ENCODE measurements around the gene PLXNA2.

PLXNA2 gene

DNA sequence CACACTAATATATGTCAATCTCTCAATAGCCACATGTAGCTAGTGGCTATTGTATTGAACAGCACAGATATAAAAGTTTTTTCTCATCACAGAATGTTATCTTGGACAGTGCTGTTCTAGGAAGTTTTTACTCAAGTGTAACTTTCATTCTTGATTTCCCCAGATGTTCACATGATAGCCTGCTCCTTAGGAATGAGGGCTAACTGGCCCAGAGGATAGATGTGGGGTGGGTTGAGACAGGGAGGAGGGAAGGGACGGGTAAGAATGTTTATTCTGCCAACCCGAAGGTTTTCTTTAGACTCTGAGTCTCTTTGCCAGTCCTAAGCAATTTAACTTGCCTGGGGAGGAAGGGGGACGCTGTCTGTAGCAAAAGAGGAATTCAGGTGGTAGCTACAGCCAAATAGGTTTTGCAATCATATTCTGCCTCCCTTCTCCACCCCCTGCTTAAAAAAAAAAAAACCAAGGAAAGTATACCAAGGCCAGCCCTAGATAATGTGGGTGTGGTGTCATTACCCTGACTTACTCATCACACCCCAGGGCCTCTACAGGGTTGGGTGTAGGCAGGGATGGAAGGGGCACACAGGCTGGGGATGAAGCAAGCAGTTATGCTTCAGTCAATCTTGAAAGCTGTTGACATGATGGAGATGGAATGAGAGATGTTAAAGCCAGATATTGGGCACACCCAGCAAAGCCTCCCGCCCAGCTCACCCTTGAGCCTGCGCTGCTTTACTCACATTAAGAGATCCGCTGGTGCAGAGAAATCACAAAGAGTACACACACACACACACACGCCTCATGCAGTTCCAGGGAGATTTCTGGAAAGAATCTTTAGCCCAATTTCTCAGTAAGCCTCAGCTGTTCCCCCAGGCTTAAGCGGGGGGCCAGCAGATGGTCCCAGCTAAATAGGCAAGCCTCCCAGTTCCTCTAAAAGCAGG is 59.9 kb downstream of the PLXNA2 start:
- no peak for DNase-seq (ENCODE audit: low read depth in 2 of 3, low spot score in 1 of 3)

DNA sequence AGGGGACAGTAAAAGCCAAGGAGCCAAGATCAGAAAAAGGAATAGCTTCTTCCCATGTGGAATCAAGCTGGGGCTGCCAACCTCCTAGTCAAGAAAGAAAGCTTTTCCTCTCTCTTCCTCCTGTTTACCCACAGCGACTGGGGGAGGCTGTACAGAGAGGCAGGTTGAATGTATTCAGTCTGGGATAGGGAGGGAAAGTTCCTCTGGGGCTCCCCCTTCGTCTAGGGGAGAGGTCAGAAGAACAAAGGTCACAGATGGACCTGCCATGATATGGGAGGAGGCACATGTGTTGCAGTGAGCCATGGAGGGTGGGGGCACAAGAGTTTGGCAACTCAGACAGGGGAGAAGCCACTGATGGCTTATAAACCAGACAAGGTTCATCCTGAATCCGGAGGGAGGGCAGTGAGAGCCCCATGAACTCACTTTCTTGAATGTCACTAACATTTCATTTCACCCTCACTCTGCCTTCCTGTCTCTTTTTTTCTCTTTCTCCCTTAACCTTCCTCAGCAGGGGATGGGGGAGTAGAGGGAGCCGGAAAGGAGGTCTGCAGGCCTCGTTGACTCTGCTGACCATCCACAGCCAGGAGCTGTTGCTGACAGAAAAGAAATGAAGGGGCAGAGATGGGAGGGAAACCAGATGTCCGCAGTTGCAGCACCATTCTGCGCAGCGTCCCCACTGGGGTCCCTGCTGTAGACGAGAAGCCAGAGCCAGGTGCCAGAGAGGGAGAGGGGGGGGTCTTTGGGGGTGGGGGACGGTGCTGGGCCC is 61.1 kb downstream of the PLXNA2 start:
- no peak for DNase-seq (ENCODE audit: low read depth in 2 of 3, low spot score in 1 of 3)

DNA sequence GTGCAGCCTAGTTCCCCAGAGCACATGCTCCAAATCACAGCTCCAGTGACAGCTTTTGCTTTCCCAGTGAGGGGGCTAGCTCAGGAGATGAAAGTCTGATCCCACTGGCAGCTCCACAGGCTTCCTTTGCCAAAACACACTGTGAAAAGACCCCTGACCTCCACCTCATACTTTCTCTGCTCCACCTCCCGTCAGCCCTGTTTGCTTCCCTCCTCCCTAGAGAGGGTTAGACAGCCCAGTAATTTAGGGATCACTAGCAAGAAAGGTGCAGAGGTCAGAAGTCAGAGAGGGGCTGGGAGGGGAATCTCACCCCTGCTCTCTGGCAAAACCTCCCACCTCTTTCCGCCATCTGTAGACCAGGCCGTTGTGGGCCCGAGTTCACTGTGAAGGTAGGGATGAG is 62.8 kb downstream of the PLXNA2 start:
- DNase-seq (ENCODE audit: low read depth in 2 of 3, low spot score in 1 of 3) = no peak

DNA sequence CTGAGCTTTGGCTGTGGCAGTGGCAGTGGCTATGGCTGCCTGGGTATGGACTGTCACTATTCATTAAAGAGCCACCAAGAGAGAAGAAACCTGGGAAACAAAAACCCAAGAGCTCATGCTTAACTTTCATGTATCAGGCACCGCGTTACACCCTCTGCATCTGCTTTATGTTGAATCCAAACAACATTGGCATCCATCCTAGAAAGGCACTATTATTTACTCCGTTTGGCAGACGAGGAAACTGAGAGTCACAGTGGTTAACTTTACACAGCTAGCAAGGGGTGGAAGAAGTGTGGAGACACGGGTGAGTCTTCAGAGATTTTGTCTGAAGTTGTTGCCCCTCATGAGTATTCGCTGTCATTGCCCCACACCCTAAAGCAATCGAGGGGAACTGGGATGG is 63.8 kb downstream of the PLXNA2 start:
- no peak for DNase-seq (ENCODE audit: low read depth in 2 of 3, low spot score in 1 of 3)

DNA sequence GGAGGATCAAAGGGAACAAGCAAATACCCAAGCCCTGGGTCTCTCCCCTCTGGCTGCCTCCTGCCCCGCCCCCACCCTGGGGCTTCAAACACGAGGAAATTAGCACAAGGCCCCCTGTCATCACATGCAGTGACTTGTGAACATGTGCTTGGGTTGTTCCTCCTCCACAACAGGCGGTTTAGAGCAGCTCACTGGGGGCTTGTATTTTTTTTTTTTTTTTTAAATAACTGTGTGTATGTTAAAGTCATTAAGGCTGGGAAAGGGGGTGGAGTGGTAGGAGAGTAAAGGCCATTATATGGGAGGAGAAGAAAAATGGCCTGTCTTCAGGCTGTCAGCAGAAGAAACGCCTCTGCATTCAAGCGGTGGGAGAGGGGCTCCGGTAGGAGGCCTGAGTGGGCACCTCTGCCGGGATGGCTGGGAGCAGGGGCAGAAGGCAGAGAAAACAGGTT is 64.2 kb downstream of the PLXNA2 start:
- DNase-seq (ENCODE audit: low read depth in 2 of 3, low spot score in 1 of 3) = no peak

DNA sequence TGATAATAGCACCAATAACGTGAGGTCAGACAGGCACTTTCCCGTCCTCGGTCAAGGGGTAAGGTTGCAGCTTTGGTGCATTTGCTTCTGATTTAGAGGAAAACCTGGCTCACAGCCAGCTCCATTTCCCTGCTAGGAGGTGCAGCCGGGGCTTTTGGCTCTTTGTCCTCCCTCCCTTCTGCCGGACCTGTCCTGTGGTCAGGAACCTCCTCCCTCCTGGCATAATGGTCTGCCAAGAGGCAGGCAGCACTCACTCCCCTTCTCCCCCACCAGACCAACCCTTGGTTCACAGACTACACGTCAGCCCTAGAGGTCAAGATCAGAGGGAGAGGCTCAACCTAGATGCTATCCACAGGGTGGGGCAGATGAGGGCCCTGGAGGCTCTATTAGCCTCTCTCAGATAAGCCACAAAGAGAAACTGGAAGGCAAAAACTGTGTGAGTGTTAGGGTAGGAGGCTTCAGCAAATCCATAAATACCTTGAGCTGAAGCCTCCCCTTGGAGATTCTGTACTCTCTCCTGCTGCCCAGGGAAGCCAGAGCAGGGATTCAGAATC is 64.8 kb downstream of the PLXNA2 start:
- no peak for DNase-seq (ENCODE audit: low read depth in 2 of 3, low spot score in 1 of 3)

DNA sequence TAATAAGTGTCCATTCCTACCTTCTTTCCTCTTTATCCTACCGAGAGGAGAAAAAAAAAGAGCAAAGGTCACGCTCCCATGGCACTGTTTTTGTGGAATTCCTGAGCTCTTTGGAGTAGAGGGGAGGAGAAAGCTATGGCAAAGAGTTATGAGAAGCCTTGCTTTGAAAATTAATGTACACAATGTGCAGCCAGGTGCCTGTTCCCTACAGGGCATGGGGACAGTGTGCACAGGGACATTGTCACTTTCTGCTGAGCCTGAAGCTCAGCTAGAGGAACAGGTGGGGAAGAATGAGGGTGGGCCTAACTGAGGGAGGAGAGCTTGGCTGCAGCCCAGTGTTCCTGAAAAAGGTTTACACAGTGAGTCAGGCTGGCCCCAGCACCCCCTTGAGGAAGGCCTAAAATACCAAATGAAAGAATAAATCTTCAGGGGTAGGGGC is 66.1 kb downstream of the PLXNA2 start:
- no peak for DNase-seq (ENCODE audit: low read depth in 2 of 3, low spot score in 1 of 3)

DNA sequence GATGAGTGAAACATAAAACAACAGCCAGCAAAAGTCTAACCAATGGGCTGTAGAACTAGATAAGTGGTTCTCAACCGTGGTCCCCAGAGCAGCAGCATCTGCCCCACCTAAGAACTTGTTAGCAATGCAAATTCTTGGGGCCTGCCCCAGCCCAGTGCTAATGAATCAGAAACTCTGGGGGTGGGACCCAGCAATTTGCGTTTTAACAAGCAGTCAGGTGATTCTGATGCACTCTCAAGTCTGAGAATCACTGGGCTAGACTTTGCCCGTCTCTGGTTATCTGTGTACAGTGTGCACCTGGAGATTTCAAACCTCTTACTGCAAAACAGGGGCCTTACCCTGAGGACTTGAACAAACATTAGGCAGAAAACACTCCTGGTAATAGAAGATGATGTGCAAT is 66.5 kb downstream of the PLXNA2 start:
- DNase-seq (ENCODE audit: low read depth in 2 of 3, low spot score in 1 of 3) = no peak

DNA sequence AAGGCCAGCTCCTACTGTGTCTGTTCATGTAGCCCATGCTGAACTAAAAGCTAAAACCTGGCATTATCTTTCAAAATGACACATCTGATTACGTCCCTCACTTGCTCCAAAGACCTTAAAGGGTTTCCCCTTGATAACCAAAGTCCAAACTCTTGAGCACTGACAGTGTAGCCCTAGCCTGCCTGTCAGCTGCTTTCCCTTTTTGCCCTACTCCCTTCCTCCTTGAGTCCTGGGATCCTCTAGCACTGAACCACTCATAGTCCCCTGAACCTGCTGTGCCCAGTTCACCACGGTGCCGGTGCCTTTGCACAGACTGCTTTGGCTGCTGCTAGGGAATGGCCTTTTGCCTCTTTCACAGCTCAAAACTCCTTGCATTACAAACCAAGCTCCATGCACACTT is 67.5 kb downstream of the PLXNA2 start:
- DNase-seq (ENCODE audit: low read depth in 2 of 3, low spot score in 1 of 3) = no peak

DNA sequence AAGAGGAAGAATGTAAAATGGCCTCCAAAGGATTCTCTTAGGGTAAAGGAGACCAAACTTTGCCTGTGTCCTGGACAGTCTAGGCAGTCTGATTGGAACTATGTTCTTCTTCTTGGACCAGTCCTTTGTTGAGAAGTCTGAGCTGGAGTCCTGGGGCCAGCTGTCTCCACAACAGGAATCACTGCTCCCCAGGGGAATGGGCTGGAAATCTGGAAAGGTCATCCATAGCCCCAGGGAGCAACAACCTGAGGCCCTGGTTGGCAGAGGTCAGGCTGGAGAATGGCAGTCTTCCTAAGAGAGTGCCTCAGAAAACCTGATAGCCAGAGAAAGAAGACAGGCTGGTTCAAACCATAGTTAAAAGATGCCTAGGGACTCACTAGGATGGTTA is 68.7 kb downstream of the PLXNA2 start:
- DNase-seq (ENCODE audit: low read depth in 2 of 3, low spot score in 1 of 3) = no peak

DNA sequence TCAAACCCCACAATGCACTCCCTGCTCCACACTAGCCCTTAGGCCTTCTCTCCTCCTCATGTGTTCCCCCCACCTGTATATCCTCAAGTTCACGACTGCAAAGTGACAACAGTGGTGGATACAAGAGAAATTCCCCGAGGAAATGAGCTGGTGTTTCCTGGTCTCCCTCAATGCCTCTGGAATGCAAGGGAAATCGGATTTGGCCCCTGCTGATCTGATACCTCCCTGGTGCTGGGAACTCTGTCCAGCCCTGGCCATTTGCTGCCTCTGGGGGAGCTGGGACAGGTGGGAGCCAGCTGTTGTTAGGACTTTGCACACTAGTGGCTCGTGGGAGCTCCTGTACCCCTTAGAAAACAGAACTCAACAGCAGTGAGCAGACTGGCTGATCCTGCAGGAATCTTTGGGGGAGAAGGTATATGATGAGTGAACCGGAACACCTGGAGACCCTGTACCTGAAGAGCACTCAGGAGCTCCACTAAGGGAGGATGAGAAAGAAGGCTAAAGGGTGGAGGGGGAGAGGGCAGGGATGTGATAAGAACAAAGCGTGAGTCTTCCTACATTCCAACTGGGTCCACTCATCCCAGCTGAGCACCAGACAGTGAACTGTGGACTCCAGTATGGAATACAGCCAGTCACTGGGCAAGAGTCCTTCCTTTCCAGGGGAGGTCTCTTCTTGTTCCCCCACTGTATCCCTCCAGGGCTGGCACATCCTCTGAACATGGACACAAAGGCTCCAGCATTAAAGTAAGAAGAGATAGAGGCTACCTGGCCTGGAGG is 69.3 kb downstream of the PLXNA2 start:
- DNase-seq (ENCODE audit: low read depth in 2 of 3, low spot score in 1 of 3) = no peak

DNA sequence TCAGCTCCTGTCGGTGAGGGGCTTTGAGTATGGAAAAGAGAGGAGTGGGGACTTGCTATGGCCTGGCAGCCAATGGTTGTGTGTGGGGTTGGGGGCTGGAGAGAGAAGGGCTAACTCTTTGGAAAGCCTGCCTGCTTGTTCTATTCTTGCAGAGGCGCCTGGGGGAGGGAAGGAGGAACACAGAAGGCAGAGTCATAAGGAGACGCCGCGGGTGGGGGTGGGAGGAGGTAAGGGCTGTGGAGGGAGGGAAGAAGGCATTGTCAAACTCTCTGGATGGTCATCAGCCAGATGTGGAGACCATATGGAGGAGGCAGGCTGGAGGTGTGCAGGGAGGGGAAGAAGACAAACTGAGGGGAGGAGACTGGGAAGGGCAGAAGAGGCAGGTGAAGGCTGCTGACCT is 70.0 kb downstream of the PLXNA2 start:
- DNase-seq (ENCODE audit: low read depth in 2 of 3, low spot score in 1 of 3) = no peak

DNA sequence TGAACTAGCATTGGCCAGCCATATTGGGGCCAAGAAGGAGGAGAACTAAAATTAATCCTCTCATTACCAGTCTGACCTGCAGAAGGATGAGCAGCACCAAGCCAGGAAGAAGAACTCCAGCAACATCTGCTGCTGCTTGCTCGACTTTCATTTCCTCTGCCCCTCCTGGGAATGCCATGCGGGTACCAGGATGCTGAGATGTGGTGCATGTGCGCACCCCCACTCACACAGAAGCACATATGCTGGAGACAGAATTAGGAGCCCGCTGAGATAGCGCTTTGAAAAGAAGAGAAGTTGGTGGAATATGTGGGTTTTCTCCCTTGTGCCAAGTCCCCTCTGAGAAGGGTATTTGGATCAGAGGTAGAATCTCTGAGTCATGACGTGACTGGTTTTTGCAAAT is 70.4 kb downstream of the PLXNA2 start:
- DNase-seq (ENCODE audit: low read depth in 2 of 3, low spot score in 1 of 3) = no peak

DNA sequence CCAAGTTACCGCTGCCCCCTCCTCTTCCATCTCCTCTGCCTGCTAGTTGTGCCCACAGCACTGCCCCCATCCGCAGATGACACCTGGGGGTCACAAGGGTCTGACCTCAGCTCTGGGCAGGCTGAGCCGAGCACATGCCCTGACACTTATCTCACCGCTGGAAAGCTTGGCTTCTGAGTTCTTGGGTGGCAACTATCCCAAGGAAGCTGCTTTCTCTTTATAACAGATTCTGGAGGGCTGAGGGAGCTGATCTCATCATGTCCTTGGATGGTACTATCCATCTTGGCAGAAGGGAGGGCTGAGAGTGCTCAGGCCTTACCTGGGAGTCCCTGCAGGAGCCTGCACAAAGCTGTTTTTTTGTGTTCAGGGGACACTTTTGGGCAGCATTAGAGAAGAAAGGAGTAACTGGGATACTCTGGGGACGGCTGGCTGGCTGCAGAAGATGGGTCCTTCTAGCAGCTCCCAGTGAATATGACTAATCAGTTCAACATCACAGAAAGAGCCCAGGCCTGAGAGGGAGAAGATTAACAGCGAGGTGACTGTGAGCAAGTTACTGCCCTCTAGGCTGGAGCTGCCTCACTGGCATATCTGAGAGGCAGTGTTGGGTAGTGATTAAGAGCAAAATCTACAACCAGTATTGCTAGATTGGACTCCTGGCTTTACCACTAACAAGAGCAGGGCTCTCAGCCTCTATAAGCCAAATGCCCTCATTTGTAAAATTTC is 71.6 kb downstream of the PLXNA2 start:
- no peak for DNase-seq (ENCODE audit: low read depth in 2 of 3, low spot score in 1 of 3)

DNA sequence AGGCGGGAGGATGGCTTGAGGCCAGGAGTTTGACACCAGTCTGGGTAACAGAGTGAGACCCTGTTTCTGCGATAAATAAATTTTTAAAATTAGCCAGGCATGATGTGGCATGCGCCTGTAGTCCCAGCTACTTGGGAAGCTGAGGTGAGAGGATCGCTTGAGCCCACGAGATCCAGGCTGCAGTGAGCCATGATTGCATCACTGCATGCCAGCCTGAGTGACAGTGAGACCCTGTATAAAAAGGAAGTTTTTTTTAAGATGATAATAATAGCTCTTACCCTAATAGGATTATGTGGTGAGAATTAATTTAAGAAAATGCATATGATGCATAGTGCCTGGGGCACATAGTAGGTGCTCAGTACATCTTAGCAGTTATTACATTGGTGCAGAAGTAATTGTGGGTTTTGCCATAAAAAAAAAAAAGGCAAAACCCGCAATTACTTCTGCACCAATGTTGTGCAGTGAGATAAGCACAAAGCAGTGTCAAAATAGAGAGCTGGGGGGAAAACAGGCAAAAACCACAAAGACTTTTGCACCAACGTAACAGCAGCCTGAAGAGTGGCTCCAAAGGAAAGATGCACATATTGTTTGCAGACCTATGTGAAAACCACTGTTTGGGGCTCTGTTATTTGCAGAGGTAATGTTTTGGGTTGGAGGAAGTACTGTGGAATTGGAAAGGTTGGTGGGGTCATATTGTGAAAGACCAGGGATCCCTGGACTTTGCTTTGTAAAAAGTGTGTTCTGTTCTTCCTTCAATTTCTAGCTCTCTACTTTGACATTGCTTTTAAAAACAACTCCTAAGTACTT is 72.4 kb downstream of the PLXNA2 start:
- no peak for DNase-seq (ENCODE audit: low read depth in 2 of 3, low spot score in 1 of 3)

DNA sequence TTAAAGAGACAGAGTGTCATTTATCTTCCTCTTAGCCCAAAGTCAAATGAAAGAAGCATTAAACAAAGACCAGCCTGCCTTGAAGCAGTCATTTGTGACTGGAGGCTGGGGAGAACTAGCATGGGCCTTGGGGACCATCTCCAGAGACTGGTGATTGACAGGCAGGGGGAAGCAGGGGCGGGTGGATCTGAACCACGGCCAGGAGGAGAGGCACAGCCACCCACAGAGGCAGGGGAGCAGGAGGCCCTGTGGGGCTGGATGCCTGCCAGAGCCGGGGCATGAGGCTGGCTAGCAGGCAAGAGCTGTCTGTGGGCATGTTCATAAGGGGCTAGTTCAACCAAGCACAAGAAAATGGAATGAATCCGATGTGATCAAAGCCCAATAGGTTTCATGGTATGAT is 73.9 kb downstream of the PLXNA2 start:
- DNase-seq (ENCODE audit: low read depth in 2 of 3, low spot score in 1 of 3) = no peak

DNA sequence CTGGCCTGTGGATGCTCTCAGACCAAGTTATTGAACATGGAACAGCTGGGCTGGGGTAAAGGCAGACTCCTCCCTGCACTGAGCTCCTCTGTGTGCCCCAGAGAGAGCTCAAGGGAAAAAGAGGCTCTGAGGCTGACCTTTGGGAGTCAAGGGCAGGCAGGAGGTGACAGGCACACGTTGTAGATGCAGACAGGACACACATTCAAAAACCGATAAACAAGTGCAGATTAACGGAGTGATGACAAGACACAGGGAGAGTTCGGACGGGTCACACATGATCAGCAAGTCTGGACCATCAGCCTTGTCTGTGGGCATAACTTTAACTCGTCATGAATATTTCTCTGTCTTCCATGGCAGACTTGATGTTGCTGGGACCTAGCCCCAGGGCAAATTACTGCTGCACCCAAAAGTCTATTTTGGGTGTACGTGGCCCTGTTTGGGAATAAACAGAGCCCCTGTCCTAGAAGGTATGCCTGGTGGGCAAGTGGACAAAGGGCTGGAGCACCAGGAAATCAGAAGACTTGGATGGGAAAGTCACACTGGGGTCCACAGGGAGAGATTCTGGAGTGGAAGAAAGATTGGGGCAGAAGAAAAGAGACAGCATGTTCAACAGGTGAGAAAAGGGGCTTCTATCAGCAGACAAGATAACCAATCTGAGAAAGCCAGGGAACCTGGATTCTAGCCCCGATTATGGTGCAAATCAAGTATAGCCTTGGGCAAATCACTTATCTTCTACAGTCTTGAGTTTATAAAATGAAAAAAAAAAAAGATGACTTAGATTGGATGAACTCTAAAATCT is 74.9 kb downstream of the PLXNA2 start:
- no peak for DNase-seq (ENCODE audit: low read depth in 2 of 3, low spot score in 1 of 3)

DNA sequence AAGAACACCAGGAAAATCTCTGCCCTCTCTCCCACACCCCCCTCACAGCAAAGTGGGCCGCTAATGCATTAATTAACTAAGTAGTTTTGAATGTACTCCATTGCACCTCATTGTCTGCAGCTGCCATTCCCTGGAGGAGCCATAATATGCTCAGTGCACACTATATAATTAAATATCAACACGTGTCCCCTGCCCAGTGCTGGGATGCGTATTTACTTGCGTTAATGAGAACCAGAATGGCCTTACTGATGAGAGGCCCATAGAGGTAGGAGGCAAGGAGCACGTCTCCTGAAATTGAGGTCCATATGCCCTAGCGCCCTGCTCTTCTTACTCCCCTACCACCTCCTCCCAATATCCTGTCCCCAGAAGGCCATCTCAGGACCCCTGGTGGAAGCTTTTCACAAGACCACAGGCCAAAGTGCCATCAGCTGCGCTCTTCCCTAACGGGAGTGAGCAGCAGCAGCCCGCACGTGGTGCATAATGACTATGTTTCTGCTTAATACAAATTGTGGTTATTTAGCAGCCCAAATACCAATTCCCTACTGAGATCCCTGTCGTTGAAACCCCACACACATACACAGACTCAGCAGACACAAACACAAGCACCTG is 76.8 kb downstream of the PLXNA2 start:
- no peak for DNase-seq (ENCODE audit: low read depth in 2 of 3, low spot score in 1 of 3)

All from stimulated activated CD4-positive, alpha-beta T cell treated with anti-CD3 and anti-CD28 coated beads, Interleukin-12 subunit alpha, Interleukin-12 subunit beta, amount 100 ng/mL, for 48 hours (primary cell).